ENCODE data around the gene PPEF1. TPM values are rescaled to one million over a fixed set of nuclear protein-coding genes. Genes with fewer than 3 reads are reported as not detected.

Gene PPEF1
- total RNA-seq, 1 experiment from 2014 or later = not detected

GRCh38 chrX:18709833-18710232 is 2.4 kb downstream of the PPEF1 start:
- no peaks in the 10 kb centered on the region for H3K4me1 ChIP-seq (ENCODE audit: insufficient read depth, low read length)
- POLR2A ChIA-PET (ENCODE audit: unreplicated experiment) = no interaction called here

GRCh38 chrX:18714910-18715309 is 7.5 kb downstream of the PPEF1 start:
- Histone ChIP-seq H3K79me2 (ENCODE audit: low read length) (no peaks in the 10 kb centered on the region), H3K9me2 (replicated peaks; ENCODE audit: low read length) (no peaks in the 10 kb centered on the region), H3K9ac (ENCODE audit: low read length) (no peak overlapping the region), H3K9me3 (ENCODE audit: low read length) (no peaks in the 10 kb centered on the region), H3K27me3 (ENCODE audit: low read length) (no peaks in the 10 kb centered on the region), H3K4me3 (ENCODE audit: low read length) (no peak overlapping the region), H3F3A (ENCODE audit: low read length, unreplicated experiment) (no peaks in the 10 kb centered on the region), H3K27ac (ENCODE audit: low read length) (no peak overlapping the region), H3K4me1 (ENCODE audit: insufficient read depth, low read length) (no peaks in the 10 kb centered on the region), H2AFZ (ENCODE audit: low read length) (no peak overlapping the region), H3K4me2 (ENCODE audit: low read length) (no peak overlapping the region), H3K36me3 (ENCODE audit: low read depth, low read length) (no peaks in the 10 kb centered on the region), H4K20me1 (ENCODE audit: low read length) (no peaks in the 10 kb centered on the region)
- ChIA-PET CTCF (no interaction called here), POLR2A (ENCODE audit: unreplicated experiment) (no interaction called here)
- TF ChIP-seq CTCF (conservative IDR thresholded peaks at IDR 0.05; ENCODE audit: low read depth, low read length) (no peak), EZH2 (IDR thresholded peaks at IDR 0.05; ENCODE audit: low read length, unreplicated experiment) (no peak), EZH2phosphoT487 (IDR thresholded peaks at IDR 0.05; ENCODE audit: borderline replicate concordance, low read length) (no peak)
- intact Hi-C loops (cut with micrococcal nuclease) = no loop called here
- no TSS peak for BruUV-seq (replicated peaks)
- no peak for ATAC-seq
- no peak for DNase-seq

More at GRCh38 chrX:18709833-18710232, 2.4 kb downstream of the PPEF1 start:
- no peak for TF ChIP-seq EZH2phosphoT487 (IDR thresholded peaks at IDR 0.05; ENCODE audit: borderline replicate concordance, low read length)
- TF ChIP-seq CTCF (conservative IDR thresholded peaks at IDR 0.05; ENCODE audit: low read depth, low read length) = no peak
- no peak for TF ChIP-seq EZH2 (IDR thresholded peaks at IDR 0.05; ENCODE audit: low read length, unreplicated experiment)
- no peak overlapping the region for H2AFZ ChIP-seq (ENCODE audit: low read length)
- no peak overlapping the region for H3K9ac ChIP-seq (ENCODE audit: low read length)
- H3K9me3 ChIP-seq (ENCODE audit: low read length) = no peaks in the 10 kb centered on the region
- intact Hi-C loops (cut with micrococcal nuclease) = loop anchor here (10.0 kb wide), 1 partner anchor 285 kb away; the partner anchor contains the start of gene CDKL5
- no peak for ATAC-seq
- BruUV-seq (replicated peaks) = no TSS peak
- no peak overlapping the region for H3K27ac ChIP-seq (ENCODE audit: low read length)
- H3K36me3 ChIP-seq (ENCODE audit: low read depth, low read length) = no peaks in the 10 kb centered on the region
- H3K27me3 ChIP-seq (ENCODE audit: low read length) = no peaks in the 10 kb centered on the region
- H3K4me3 ChIP-seq (ENCODE audit: low read length) = no peak overlapping the region
- no peaks in the 10 kb centered on the region for H3K9me2 ChIP-seq (replicated peaks; ENCODE audit: low read length)
- no peak overlapping the region for H3K4me2 ChIP-seq (ENCODE audit: low read length)
- no peaks in the 10 kb centered on the region for H3F3A ChIP-seq (ENCODE audit: low read length, unreplicated experiment)
- H3K79me2 ChIP-seq (ENCODE audit: low read length) = no peaks in the 10 kb centered on the region
- CTCF ChIA-PET = no interaction called here
- no peak for DNase-seq
- no peaks in the 10 kb centered on the region for H4K20me1 ChIP-seq (ENCODE audit: low read length)

- ATAC-seq = no peak
- Histone ChIP-seq H3K4me1 (ENCODE audit: insufficient read depth, low read length) (no peaks in the 10 kb centered on the region), H4K20me1 (ENCODE audit: low read length) (no peaks in the 10 kb centered on the region), H3K79me2 (ENCODE audit: low read length) (no peaks in the 10 kb centered on the region), H3K9me3 (ENCODE audit: low read length) (no peaks in the 10 kb centered on the region), H3F3A (ENCODE audit: low read length, unreplicated experiment) (no peaks in the 10 kb centered on the region), H3K36me3 (ENCODE audit: low read depth, low read length) (no peaks in the 10 kb centered on the region), H3K9me2 (replicated peaks; ENCODE audit: low read length) (no peaks in the 10 kb centered on the region), H3K4me2 (ENCODE audit: low read length) (no peak overlapping the region), H3K27ac (ENCODE audit: low read length) (no peak overlapping the region), H3K27me3 (ENCODE audit: low read length) (no peaks in the 10 kb centered on the region), H3K4me3 (ENCODE audit: low read length) (no peak overlapping the region), H2AFZ (ENCODE audit: low read length) (no peak overlapping the region), H3K9ac (ENCODE audit: low read length) (no peak overlapping the region)
- no TSS peak for BruUV-seq (replicated peaks)
- intact Hi-C loops (cut with micrococcal nuclease) = no loop called here
- DNase-seq = no peak
- ChIA-PET POLR2A (ENCODE audit: unreplicated experiment) (no interaction called here), CTCF (no interaction called here)
- no peak for TF ChIP-seq CTCF (conservative IDR thresholded peaks at IDR 0.05; ENCODE audit: low read depth, low read length)
- TF ChIP-seq EZH2 (IDR thresholded peaks at IDR 0.05; ENCODE audit: low read length, unreplicated experiment) = no peak
Observed at GRCh38 chrX:18719852-18720251, 12.4 kb downstream of the PPEF1 start.

Data from PC-3 (cell line).